ENCODE results near the gene PDE11A. TPM values are rescaled to one million over a fixed set of nuclear protein-coding genes. Genes with fewer than 3 reads are reported as not detected.

The PDE11A gene
- total and polyA plus RNA-seq, 2 experiments from 2014 or later, result 1.7 to 3.6 TPM

- Histone ChIP-seq H3K27ac (no peak overlapping the region), H3K27me3 (no peaks in the 10 kb centered on the region), H3K4me1 (ENCODE audit: low read depth) (no peaks in the 10 kb centered on the region), H3K9me3 (ENCODE audit: low read depth) (no peaks in the 10 kb centered on the region), H3K36me3 (no peaks in the 10 kb centered on the region), H3K4me3 (no peak overlapping the region)
- no peak for TF ChIP-seq CTCF (IDR thresholded peaks at IDR 0.05; ENCODE audit: low read depth, low read length)
- DNase-seq (ENCODE audit: low read depth in 1 of 2, low spot score in 1 of 2), result no peak
Observed at GRCh38 chr2:178006710-178007109, 65.9 kb downstream of the PDE11A start.

GRCh38 chr2:178005756-178006155, 66.8 kb downstream of the PDE11A start:
- Histone ChIP-seq H3K4me1 (ENCODE audit: low read depth) (no peaks in the 10 kb centered on the region), H3K36me3 (no peaks in the 10 kb centered on the region), H3K9me3 (ENCODE audit: low read depth) (no peaks in the 10 kb centered on the region), H3K4me3 (no peak overlapping the region), H3K27ac (no peak overlapping the region), H3K27me3 (no peaks in the 10 kb centered on the region)
- DNase-seq (ENCODE audit: low read depth in 1 of 2, low spot score in 1 of 2), result no peak
- no peak for TF ChIP-seq CTCF (IDR thresholded peaks at IDR 0.05; ENCODE audit: low read depth, low read length)

GRCh38 chr2:178002038-178002437, 70.5 kb downstream of the PDE11A start:
- DNase-seq (ENCODE audit: low read depth in 1 of 2, low spot score in 1 of 2), result no peak
- H3K36me3 ChIP-seq, result no peaks in the 10 kb centered on the region
- H3K27me3 ChIP-seq, result no peaks in the 10 kb centered on the region
- H3K9me3 ChIP-seq (ENCODE audit: low read depth), result no peaks in the 10 kb centered on the region
- H3K4me3 ChIP-seq, result no peak overlapping the region
- H3K27ac ChIP-seq, result no peak overlapping the region
- TF ChIP-seq CTCF (IDR thresholded peaks at IDR 0.05; ENCODE audit: low read depth, low read length), result no peak
- no peaks in the 10 kb centered on the region for H3K4me1 ChIP-seq (ENCODE audit: low read depth)

- no peak for TF ChIP-seq CTCF (IDR thresholded peaks at IDR 0.05; ENCODE audit: low read depth, low read length)
- H3K9me3 ChIP-seq (ENCODE audit: low read depth), result no peaks in the 10 kb centered on the region
- no peaks in the 10 kb centered on the region for H3K36me3 ChIP-seq
- DNase-seq (ENCODE audit: low read depth in 1 of 2, low spot score in 1 of 2), result no peak
- no peaks in the 10 kb centered on the region for H3K4me1 ChIP-seq (ENCODE audit: low read depth)
- no peak overlapping the region for H3K27ac ChIP-seq
- no peaks in the 10 kb centered on the region for H3K27me3 ChIP-seq
- H3K4me3 ChIP-seq, result no peak overlapping the region
Observed at GRCh38 chr2:177998996-177999395, 73.6 kb downstream of the PDE11A start.

GRCh38 chr2:177998006-177998405, 74.6 kb downstream of the PDE11A start:
- DNase-seq (ENCODE audit: low read depth in 1 of 2, low spot score in 1 of 2), result no peak
- no peak for TF ChIP-seq CTCF (IDR thresholded peaks at IDR 0.05; ENCODE audit: low read depth, low read length)
- no peaks in the 10 kb centered on the region for H3K36me3 ChIP-seq
- no peaks in the 10 kb centered on the region for H3K27me3 ChIP-seq
- H3K4me1 ChIP-seq (ENCODE audit: low read depth), result no peaks in the 10 kb centered on the region
- H3K9me3 ChIP-seq (ENCODE audit: low read depth), result no peaks in the 10 kb centered on the region
- H3K4me3 ChIP-seq, result no peak overlapping the region
- no peak overlapping the region for H3K27ac ChIP-seq

- Histone ChIP-seq H3K27me3 (no peaks in the 10 kb centered on the region), H3K9me3 (ENCODE audit: low read depth) (no peaks in the 10 kb centered on the region), H3K36me3 (no peaks in the 10 kb centered on the region), H3K27ac (no peak overlapping the region), H3K4me3 (no peak overlapping the region), H3K4me1 (ENCODE audit: low read depth) (no peaks in the 10 kb centered on the region)
- TF ChIP-seq CTCF (IDR thresholded peaks at IDR 0.05; ENCODE audit: low read depth, low read length), result no peak
- no peak for DNase-seq (ENCODE audit: low read depth in 1 of 2, low spot score in 1 of 2)
Observed at GRCh38 chr2:177992992-177993391, 79.6 kb downstream of the PDE11A start.
